GM19455 (cell line): Measurements from ENCODE around the gene AFF3.

Experiments
- ATAC-seq: cut with Tn5 transposase; IDR thresholded peaks from one replicate; pipeline ENCODE4 v1.9.1; 2021; ENCODE audit not compliant: unreplicated experiment

Gene AFF3

DNA sequence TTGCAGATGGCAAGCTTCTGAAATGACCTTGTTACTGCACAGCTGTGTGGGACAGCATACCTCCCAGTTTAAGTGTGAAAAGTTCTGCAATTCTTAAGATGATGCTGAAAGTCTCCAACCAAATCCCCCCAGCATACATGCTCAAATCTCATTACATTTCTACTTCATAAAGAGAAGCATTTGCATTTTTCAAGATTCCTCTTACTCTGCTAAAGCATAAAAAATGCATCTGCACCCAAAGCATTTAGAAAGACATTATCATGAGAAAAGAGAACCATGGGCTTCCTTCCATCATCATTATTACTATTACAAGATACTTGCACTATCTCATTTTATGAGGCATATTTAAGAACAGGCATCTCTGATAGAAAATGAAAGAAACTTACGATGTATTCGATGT, 415.7 kb downstream of the AFF3 start:
- ATAC-seq, result no peak

- ATAC-seq, result no peak
These were observed 416.6 kb downstream of the AFF3 start for GRCh38 chr2:99725820-99726219.

- no peak for ATAC-seq
These were observed 419.9 kb downstream of the AFF3 start for GRCh38 chr2:99722476-99722875.

GRCh38 chr2:99719102-99719501, 423.3 kb downstream of the AFF3 start:
- ATAC-seq, result no peak

- no peak for ATAC-seq
These were observed 426.4 kb downstream of the AFF3 start for GRCh38 chr2:99715956-99716355.

- ATAC-seq, result no peak
These were observed 428.0 kb downstream of the AFF3 start for GRCh38 chr2:99714349-99714748.

GRCh38 chr2:99711144-99711543, 431.2 kb downstream of the AFF3 start:
- ATAC-seq, result no peak

DNA sequence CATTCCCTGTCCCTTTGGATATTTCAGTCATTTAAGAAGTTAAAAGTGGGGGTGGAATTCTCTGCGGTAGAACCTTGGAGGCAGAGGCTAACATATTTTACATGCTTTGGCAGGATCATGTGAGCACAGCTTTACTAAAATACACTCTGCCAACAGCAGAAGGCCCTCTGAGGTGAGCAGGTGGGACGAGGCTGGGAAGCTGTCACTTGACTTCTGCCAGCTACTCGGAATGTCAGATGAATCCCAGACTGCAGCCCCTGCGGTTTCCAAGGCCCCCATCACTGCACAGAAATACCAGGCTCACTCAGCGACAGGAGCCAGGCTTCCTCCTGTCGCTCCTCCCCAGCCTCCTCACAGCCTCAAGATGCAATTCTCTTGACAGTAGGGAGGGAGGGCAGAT, 431.7 kb downstream of the AFF3 start:
- no peak for ATAC-seq

DNA sequence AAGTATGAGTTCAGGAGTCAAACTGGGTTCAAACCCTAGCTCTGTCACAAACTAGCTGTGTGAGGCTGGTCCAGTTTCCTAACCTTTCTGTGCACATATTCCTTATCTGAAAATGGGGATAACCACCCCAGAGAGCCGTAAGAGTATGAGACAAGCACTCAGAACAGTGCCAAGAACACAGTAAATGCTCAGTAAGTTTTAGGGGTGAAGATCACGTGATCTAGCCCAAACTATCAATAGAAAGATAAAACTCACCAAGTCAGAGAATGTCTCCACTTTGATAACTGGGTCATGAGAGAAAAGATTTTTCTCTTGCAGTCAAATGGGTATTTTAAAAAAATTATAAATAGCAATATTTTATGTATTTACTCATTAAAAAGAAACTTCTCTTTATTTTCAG, 433.2 kb downstream of the AFF3 start:
- ATAC-seq, result no peak

DNA sequence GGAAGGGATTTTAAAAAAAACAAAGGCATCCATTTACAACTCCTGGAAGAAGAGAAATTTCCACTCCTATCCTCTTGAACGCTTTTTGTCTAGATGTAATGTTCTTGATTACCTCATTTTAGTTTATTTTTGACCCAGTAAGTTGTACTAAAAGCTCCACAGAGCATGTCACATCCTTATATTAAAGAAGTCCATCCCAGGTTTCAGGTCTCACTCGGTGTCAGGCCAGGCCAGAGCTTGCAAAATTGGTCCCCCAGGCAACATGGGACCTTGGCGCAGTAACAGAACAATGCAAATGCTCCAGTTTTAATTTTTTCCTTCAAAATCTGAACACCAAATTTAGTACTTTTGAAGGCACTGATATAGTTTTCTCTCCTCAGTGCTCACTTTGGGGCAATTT, 434.2 kb downstream of the AFF3 start:
- no peak for ATAC-seq

GRCh38 chr2:99707592-99707991, 434.8 kb downstream of the AFF3 start:
- ATAC-seq, result no peak

DNA sequence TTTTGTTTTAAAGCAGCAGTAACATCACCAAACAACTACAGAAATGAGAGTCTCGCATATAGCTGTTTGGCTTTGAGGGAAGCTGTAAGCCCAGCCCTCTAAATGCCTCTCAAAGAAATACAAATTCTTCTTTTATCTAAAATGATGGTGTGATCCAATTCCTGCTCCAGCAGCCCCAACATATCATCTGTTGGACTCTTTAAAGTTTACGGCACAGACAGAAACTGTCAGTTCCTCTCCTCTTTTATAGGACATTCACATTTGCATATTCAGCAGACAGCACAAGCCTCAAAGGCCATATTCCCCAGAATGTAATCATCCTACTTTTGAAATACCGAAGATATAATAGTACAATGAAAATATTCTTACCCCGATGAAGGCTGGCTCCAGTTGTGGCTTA, 435.7 kb downstream of the AFF3 start:
- no peak for ATAC-seq

DNA sequence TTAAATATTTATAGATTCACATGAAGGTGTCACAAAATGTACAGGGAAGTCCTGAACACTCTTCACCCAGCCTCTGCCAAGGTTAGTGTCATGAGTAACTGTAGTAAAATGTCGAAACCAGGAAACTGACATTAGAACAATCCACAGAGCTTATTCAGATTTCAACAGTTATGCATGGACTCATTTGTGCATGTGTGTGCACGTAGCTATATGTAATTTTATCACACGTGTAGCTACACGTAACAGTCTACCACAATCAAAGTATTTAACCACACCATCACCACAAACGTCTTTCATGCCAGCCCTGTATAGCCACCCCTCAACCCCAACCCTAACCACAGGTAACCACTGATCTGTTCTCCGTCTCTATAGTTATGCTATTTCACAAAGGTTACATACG, 440.9 kb downstream of the AFF3 start:
- no peak for ATAC-seq

- no peak for ATAC-seq
These were observed 441.6 kb downstream of the AFF3 start for GRCh38 chr2:99700482-99701398.

DNA sequence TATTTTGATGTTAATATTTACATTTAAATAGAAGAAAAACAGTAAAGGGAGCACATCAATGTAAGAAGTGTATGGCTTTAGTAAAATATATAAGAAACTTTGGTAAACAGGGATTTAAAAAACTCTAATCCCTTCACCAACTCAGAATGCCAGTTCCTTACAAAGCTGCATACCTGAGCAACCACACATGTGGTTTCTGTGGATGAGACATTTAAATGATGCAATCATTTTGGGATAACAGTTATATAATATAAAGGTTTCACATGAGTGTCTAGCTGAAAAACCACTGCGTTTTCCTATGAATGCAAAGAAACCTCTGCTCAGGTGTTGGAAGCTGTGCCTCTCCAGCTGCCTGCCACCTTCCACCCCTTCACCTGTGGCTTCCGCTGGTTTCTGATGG, 443.5 kb downstream of the AFF3 start:
- no peak for ATAC-seq

- ATAC-seq, result no peak
These were observed 444.4 kb downstream of the AFF3 start for GRCh38 chr2:99697811-99698568.

DNA sequence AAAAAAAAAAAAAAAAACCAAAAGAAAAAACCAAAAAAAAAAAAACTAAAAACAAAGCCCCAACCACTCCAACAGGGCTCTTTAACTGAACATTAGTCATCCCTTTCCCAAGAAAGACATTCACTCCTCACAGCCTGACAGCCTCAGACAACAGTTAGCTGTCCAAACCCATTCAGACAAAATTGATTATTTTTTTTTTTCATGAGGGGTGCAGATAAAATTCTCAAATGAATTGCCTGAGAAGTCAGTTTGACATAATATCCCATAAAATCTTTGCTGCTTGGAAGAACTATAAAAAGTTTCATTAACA, 446.5 kb downstream of the AFF3 start:
- ATAC-seq, result no peak

- ATAC-seq, result no peak
These were observed 447.1 kb downstream of the AFF3 start for GRCh38 chr2:99695130-99695943.

- ATAC-seq, result no peak
These were observed 448.1 kb downstream of the AFF3 start for GRCh38 chr2:99694331-99694730.

GRCh38 chr2:99692785-99693184, 449.6 kb downstream of the AFF3 start:
- no peak for ATAC-seq

DNA sequence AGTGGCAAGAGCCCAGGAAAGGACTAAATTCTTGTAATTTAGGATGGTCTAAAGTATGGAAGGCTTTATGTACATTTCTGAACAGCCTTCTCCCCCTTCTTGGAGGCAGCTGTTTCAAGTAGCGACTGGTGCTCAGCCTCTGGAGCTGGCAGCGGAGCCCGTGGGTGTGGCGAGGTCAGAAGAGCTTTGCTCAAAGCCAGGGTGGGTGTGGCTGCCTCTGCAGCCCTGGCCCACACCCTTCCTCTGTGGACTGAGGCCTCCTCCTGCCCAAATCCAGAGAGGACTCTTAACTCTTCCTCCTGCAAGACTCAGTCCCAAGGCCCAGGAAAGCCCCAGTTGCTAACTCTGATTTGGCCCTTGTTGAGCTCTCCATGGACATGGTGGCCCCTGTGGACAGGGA, 450.5 kb downstream of the AFF3 start:
- no peak for ATAC-seq
